DMS53 (cell line): Measurements from ENCODE around the gene PPFIA4.

ENCODE experiments used
- DNase-seq: peaks from one replicate; lab custom pipeline; 2025; lab: John Stamatoyannopoulos, UW

PPFIA4 gene

DNA sequence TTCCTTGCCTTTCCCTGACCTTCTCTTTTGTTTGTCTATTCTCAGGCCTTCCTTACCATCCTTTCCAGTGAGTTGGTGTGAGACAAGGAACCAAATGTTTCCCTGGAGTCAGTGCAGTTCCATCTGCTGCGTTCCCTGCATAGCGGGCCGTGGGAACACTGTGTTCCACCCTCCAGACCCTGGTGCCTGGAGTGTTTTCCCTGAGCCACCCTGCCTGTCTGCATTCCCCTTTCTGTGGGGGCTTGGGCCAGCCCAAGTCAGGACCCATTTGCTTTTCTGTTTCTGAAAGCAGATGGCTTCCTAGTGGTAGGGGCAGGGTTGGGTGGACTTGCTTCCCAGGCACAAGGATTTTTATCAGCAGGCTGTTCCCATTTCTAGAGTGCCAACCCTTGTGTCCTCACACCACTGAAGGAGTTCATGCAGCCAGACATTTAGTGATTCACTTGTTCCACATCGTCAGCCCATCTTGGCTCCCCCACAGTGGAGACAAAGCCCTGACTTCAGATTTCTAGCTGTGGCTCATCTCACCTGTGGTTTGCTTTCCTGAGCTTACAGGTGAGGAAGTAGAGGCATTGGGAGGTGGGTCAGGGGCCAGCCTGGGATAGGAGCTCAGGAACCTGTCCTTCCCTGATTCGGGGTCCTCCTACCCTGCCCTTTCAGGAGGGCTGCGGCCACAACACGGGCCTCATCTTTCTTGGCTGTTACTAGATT is 73.7 kb downstream of the PPFIA4 start:
- no peak for DNase-seq

DNA sequence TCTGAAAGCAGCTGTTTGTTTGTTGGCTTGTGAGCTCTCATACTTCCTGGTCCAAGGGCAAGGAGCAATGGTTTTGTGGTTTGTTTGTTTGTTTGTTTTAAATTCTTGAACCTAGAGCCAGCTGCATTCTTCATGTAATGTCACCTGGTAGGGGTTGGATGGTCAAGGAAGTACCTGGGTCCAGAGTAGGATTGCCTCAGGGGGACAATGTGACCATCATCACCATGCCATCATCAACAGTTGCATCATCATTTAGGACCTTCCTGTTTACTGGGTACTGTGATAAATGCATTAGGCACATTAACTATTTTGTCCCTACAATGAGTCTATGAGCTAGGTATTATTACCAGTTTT is 74.2 kb downstream of the PPFIA4 start:
- DNase-seq = no peak

DNA sequence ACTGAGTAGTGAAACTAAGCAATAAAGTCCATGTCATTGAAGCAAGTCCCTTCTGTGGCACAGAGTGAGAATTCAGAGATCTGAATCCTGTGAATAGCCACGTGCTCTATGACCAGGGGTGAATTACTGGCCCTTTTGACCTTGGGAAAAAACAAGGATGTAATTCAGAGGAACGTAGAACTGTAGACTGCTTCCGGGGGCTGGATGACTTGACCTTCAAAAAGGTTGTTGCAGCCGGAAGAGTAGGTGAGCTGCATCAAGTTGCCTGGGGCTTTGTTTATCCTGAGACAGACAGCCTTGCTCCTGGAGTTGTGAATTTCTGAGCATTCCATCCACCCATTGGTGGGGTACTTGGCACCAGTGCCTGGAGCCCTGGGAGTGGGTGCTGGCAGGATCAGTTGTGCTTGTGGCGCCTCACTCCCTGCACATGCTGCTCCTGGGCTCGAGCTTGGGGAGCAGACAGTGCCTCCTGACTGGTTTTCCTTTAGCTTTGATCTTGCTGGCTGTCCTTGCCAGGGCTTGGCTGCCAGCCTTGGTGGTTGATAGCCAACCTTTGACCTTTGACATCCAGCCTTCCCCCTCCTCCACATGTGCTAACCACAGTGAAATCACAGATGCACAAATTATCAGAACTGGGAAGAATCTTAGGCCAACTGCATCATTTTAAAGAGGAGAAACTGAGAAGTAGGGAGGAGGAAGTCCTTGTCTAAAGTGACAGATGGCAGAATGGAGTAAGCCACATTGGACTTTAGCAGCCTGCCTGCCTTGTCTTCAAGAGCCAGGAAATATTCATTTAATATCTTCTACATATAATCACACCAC is 75.7 kb downstream of the PPFIA4 start:
- no peak for DNase-seq

DNA sequence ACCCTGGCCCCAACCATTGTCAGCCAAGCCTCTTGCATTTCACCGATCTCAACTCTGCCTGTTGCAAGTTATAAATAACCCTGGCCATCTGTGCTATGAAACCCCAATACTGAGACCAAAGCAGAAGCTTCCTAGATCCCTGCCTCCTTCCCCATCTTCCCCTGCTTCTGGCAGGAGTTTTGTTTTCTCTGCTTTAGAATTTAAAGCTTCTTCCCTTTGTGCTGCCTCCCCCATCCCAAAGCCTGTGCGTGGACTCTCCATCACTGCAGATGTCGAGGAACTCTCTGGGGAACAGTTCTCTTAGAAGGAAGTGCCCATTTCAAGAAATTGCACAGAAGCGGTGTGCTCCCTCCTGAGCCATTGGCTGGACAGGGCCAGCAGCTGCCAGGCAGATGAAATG is 76.9 kb downstream of the PPFIA4 start:
- no peak for DNase-seq

- DNase-seq = no peak
Measured at GRCh38 chr1:203103829-203104495, 77.7 kb downstream of the PPFIA4 start.

GRCh38 chr1:203104789-203105390 is 78.6 kb downstream of the PPFIA4 start:
- DNase-seq = no peak

- peak; percentile 52 for DNase-seq
Measured at GRCh38 chr1:203112475-203112874, 86.2 kb downstream of the PPFIA4 start.

GRCh38 chr1:203113308-203113707 is 87.0 kb downstream of the PPFIA4 start:
- no peak for DNase-seq

DNA sequence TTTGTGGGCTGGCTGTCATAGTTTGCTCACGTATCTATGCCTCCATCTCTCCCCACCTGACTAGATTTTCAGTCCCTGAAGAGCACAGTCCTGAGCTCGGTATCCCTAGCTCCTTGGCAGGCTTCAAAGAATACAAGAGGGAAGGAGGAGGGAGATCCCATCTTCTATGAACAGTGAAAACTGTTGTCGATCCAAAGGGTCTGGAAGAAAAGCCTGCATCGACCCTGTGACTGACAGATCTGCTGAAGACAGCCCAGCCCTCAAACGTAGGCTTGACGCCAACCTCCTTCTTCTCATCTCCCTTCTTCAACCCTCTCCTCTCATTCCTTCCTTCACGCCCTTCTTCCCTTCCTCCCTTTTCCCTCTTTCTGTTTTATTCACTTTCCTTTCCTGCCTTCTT is 87.9 kb downstream of the PPFIA4 start:
- no peak for DNase-seq

DNA sequence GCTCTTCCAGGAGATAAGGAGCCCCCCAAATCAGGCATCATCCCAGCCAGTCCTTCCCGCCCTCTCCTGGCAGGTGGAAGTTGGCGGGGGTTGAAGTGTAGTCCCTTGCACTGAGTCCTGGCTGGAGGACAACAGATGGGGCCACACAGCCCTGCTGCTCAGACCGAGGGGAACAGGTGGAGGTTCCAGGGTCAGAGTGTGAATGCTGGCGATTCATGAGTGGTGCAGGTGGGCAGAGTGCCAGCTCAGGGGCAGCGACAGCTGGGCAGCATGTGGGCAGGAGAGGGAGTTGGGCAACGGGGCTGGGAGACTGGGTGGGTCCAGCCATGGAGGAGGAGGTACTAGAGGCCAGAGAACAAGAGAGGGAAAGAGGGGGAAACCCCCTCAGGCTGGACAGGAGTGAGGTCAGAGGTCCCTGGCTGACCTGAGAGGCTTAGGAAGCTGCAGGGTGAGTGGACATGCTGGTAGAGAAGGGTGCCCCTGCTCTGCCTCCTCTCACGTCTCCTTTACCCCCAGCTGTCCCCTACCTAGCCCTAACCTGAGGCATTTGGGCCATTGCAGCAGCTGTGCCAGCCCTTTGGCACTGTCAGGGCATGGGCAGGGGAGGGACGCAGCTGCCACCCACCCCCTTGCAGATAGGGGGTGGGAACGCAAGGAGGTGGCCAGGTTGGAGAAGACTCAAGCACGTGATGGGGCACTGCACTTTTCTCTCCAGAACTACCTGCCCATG is 90.0 kb downstream of the PPFIA4 start:
- DNase-seq = no peak

- DNase-seq = peak; percentile 88
Measured at GRCh38 chr1:203117611-203118575, 91.6 kb downstream of the PPFIA4 start.

- no peak for DNase-seq
Measured at GRCh38 chr1:203120325-203121153, 94.2 kb downstream of the PPFIA4 start.

DNA sequence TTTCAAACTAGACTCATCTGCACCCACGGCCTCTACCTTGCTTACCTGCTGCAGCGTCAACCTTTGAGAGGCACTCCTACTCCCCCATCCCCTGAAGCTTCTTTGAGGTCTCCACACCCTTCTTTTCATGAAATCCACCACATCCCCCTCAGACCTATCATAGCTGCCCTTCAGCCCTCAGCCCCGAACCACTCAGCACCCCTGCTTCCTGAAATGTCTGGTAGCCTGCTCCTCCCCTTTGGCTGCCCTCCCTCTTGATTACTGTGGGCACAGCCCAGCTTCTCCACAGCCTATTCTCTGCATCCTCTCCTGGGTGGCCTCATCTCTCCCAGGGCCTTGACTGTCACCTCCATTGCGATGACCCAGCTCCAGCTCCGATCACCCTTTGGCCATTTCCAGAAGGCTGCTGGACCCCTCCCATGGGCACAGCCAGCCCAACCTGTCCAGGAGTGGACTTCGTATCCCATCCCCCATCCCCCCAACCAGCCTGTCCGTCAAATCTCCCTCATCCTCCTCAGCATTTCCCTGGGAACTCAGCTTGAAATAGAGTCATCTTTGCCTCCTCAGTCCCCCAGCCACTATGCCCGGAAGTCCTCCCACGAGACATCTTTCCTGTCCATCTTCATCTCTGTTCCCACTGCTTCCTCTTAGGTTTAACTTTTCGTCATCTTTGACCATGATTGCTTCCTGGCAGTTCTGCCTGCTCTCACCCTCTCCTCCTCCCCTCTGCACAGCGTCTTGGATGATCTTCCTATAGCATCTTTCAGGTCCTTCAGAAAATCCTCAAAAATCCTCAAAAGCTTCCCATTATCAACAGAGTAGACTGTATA is 95.1 kb downstream of the PPFIA4 start:
- no peak for DNase-seq

DNA sequence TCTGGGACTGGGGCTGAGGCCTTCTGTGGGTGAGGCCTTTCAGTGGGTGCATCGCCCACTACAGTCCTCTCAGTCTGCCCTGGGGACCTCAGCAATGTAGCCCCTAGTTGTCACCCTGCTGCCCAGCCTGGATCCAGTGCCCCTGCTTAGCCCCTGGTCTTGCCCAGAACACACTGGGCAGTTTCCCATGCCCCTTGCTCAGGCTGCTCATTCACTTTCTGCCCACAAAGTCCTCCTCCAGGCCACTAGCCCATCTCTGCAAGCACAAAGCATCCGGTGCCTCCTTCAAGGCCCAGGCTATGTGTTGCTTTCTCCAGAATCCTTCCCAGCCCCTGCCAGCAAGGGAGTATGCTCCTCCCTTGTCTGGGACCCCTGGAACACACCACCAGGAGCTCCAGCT is 95.9 kb downstream of the PPFIA4 start:
- DNase-seq = no peak

DNA sequence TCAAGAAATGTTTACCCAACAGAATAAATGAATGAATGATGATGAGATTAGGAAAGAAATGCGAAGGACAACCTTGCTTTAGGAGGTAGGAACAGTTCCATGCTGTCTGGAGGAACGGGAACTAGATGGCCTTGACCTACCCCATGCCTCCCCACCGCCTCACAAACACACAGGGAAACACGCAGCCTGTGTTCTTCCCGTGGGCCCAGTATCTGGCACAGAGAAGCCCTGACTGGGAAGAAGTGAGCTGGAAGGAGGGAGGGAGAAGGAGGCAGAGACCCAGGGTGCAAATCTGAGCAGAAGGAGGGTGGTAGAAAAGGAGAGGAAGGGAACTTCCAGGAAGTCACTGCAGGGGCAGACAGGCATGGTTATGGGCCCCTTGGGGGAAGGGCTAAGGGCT is 97.7 kb downstream of the PPFIA4 start:
- DNase-seq = no peak

GRCh38 chr1:203124546-203125317 is 98.4 kb downstream of the PPFIA4 start:
- DNase-seq = no peak

GRCh38 chr1:203126151-203126865 is 100.0 kb downstream of the PPFIA4 start:
- DNase-seq = no peak
